SHP77 treated with DMSO at 0.1 percent for 48 hours (cell line): ENCODE measurements around the gene RAP1B.
A peak's percentile ranks its signal among the peaks of the same experiment; 100 is the strongest.
"Not testable (repeated sequence)": the region's sequence is repeated elsewhere in the genome, so short reads cannot be mapped to it uniquely, and the experiment has no call there.

ENCODE experiments used
- DNase-seq: peaks from one replicate; lab custom pipeline; 2025; lab: John Stamatoyannopoulos, UW

Gene RAP1B

GRCh38 chr12:68636268-68636667 is 25.6 kb downstream of the RAP1B start:
- no peak for DNase-seq

GRCh38 chr12:68637439-68637838 is 26.7 kb downstream of the RAP1B start:
- not testable (repeated sequence) for DNase-seq

GRCh38 chr12:68638171-68638570 is 27.5 kb downstream of the RAP1B start:
- DNase-seq = no peak

GRCh38 chr12:68638721-68639395 is 28.2 kb downstream of the RAP1B start:
- no peak for DNase-seq

- no peak for DNase-seq
Observed at GRCh38 chr12:68639396-68639767, 28.7 kb downstream of the RAP1B start.

- DNase-seq = no peak
Observed at GRCh38 chr12:68641138-68641537, 30.4 kb downstream of the RAP1B start.

GRCh38 chr12:68646484-68646883 is 35.8 kb downstream of the RAP1B start:
- DNase-seq = no peak

GRCh38 chr12:68647507-68647906 is 36.8 kb downstream of the RAP1B start:
- no peak for DNase-seq

GRCh38 chr12:68648179-68648578 is 37.5 kb downstream of the RAP1B start:
- no peak for DNase-seq

- no peak for DNase-seq
Observed at GRCh38 chr12:68665016-68665569, 54.4 kb downstream of the RAP1B start.

- no peak for DNase-seq
Observed at GRCh38 chr12:68667291-68667690, 56.6 kb downstream of the RAP1B start.

GRCh38 chr12:68667896-68668295 is 57.2 kb downstream of the RAP1B start:
- no peak for DNase-seq

- DNase-seq = no peak
Observed at GRCh38 chr12:68671179-68671578, 60.5 kb downstream of the RAP1B start.

- no peak for DNase-seq
Observed at GRCh38 chr12:68673788-68674187, 63.1 kb downstream of the RAP1B start.

- no peak for DNase-seq
Observed at GRCh38 chr12:68674376-68674775, 63.7 kb downstream of the RAP1B start.

- no peak for DNase-seq
Observed at GRCh38 chr12:68675101-68675842, 64.6 kb downstream of the RAP1B start.

GRCh38 chr12:68676854-68677253 is 66.2 kb downstream of the RAP1B start:
- DNase-seq = not testable (repeated sequence)

GRCh38 chr12:68686262-68686594 is 75.5 kb downstream of the RAP1B start:
- no peak for DNase-seq

- peak; percentile 89 for DNase-seq
Observed at GRCh38 chr12:68686595-68687521, 76.2 kb downstream of the RAP1B start, which contains the start of gene NUP107. Gene NUP107, plus strand, starts transcription at chr12:68686978. Its CDS starts 88 bp downstream, at chr12:68687066.

- no peak for DNase-seq
Observed at GRCh38 chr12:68695454-68695853, 84.8 kb downstream of the RAP1B start.

GRCh38 chr12:68699486-68699885 is 88.8 kb downstream of the RAP1B start:
- DNase-seq = no peak
